Stimulated activated CD8-positive, alpha-beta memory T cell treated with anti-CD3 and anti-CD28 coated beads, Interleukin-4, amount 100 ng/mL, for 48 hours (primary cell): ENCODE results near the gene OSCAR.

Source experiments
- DNase-seq: peaks from one replicate; pipeline ENCODE4 v3.0.0-alpha.2; 2020

OSCAR gene

DNA sequence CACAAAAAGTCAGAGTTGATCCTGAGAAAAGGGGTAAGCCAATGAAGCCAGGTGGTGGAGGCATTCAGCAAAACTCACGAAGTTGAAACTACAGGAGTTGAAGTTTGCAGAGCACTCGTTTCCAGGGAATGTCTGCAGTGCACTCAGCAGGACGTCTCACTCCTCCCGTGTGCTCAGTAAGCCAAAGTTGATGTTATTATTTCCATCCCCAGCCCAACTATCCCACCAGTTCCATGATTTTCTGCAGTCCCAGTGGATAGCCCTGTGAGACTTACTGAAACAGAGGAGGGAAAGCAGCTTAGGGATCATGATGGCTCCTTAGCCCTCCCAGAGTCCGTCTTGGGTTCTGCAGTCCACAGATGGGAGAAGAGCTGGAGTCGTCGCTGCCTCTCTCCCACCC, 19.6 kb downstream of the OSCAR start, which contains the start of gene TARM1:
Gene TARM1, minus strand, starts transcription at position 334 of the 400 bp plus-strand sequence. Its CDS starts 25 bp downstream, at position 309.
- no peak for DNase-seq

DNA sequence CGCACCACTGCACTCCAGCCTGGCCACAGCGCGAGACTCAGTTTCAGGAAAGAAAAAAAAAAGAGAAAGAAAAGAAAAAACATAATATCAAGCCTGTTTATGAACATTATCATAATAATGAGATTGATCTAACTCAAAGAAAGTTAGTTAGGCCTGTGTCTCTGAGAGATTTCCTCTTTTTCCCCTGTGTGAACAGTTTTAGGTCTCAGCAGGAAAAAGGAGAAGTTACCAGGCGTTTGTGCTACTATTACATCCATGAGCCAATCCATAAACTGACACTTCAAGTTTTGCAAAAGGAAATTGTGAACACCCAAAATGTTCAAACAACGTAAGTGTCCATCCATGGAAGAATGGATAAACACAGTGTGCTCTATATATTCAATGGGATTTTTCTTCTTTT, 23.3 kb downstream of the OSCAR start:
- no peak for DNase-seq

DNA sequence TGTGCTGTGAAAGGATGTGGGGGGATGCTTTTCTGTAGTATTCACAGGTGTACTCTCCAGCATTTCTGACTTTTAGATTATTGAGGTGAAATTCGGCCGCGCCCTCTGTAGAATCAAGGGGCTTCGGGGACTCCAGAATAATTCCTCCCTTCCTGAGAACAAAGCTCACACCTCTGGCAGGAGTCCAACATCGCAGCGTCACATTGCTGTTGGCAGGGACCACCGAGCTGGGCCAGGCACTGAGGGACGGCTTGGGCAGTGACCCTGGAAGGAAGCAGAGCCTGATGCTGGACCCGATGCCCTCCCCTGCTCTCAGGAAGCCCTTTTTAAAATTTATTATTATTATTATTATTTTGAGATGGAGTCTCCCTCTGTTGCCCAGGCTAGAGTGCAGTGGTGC, 25.8 kb downstream of the OSCAR start:
- no peak for DNase-seq

DNA sequence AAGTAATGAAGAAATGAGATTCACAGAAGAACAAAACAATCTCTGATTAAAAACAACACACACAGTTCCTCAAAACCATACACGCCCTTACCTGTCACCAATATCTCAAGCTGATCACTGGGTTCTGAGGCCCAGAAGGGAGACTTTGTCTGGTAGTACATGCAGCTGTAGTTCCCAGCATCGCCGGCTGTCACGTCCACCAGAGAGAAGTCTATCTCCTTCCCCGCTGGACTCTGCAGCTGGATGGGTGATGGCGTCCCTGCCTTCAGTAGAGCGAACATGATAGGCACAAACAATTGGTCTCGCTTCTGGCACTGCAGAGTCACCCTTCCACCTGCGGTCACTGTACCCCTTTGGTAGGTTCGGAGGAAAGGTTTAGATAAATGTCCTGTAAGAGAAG, 26.8 kb downstream of the OSCAR start:
- no peak for DNase-seq

DNA sequence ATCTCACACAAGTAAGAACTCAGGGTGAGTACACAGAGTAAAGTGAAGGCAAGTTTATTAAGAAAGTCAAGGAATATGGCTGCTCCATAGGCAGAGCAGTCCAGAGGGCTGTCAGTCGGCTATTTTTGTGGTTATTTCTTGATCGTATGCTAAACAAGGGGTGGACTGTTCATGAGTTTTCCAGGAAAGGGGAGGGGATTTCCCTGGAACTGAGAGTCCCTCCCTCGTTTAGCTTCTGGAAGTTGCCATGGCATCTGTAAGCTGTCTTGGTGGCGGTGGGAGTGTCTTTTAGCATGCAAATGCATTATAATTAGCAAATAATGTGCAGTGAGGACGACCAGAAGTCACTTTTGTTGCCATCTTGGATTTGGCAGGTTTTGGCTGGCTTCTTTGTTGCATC, 31.1 kb downstream of the OSCAR start:
- DNase-seq: no peak

DNA sequence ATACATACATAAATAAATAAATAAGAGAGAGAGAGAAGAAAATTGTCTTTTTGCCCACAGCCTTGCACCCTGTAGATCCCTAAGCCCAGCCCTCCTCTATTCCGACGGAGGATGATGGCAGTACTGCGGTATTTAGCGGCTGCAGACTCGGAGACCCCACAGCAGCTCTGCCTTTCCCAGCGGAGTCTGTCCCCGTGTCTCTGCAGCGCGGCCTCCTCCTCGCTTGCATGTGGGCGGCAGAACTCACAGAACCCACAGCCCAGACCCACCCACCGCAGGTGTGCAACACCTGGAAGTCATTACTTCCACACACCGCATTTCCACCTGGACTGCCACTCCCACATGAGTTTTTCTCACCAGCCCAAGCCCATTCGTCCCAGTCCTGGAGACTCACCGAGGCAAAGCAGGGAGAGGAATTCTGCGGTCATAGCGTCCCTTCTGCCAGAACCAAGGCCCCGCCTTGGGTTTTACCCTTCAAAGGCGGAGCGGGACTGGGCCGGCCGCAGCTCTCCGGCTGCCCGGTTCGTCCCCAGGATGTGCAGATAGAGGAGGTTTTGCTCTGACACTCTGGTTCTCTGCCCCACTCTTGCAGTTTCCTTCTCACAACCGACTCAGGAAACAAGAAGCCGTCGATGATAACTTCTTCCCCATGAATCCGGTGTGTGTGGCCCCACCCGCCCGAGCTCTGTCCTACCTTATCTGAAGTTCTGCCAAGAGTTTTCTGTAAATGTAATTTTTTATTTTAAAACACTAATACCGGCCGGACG, 37.1 kb downstream of the OSCAR start, which contains the start of gene VSTM1:
Gene VSTM1, minus strand, starts transcription at position 548 of the 767 bp plus-strand sequence. Its CDS starts 120 bp downstream, at position 428.
- no peak for DNase-seq

DNA sequence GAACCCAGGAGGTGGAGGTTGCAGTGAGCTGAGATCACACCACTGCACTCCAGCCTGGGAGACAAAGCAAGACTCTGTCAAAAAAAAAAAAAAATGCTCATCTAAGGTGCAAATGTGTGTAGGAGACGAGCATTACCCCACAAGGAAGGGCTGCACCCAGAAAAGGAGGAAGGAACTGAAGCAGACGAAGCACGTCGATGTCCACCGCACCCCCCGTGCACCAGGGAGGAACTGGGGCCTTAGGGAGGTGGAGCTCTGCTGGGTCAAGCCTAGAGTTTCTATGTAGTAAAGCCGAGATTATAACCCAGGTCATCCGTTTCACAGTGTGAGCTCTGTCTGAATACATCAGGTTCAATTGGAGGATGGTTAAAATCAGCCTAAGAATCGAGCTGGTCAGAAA, 38.0 kb downstream of the OSCAR start:
- DNase-seq: no peak

DNA sequence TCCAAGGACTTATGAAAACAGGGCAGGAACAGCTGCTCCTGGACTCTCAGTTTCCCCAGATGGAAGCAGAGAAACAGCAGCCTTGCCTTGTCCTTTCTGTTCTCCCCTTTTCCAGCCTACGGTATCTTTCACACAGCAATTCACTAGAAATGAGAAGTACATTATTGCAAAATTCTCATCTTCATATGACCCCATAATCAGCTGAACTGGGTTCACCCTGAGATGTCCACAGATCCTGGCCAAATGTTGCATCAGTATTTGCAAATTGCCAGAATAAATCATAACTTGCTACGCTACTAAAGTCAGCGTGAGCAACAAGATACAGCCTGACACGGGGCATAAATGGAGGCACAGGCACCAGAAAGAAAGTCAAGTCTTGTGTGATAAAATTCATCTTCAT, 53.0 kb downstream of the OSCAR start:
- no peak for DNase-seq

DNA sequence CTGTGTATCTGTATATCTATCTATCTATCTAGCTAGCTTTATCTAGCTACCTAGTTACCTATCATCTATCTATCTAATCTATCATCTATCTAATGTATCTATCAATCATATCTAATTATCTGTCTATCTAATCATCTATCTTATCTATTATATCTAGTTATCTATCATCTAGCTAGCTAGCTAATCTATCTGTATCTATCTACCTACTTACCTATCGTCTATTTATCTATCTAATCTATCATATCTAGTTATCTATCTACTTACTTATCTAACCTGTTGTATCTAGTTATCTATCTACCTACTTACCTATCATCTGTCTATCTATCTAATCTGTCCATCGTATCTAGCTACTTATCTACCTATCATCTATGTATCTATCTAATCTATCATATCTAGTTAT, 54.8 kb downstream of the OSCAR start:
- DNase-seq: no peak
